Endothelial cell (in vitro differentiated cells): ENCODE measurements around the gene CDKL1. TPM values are rescaled to one million over a fixed set of nuclear protein-coding genes. Genes with fewer than 3 reads are reported as not detected.

ENCODE experiments used
- DNase-seq: peaks from one replicate; pipeline ENCODE4 v3.0.0; 2021; ENCODE audit warnings: low spot score
- H3K27ac Mint-ChIP-seq: one replicate; pipeline ENCODE4 v1.8.0; 2021; ENCODE audit warnings: mixed read lengths, inconsistent platforms; ENCODE audit not compliant: unreplicated experiment
- H3K27me3 Mint-ChIP-seq: one replicate; pipeline ENCODE4 v1.8.0; 2021; ENCODE audit warnings: mild to moderate bottlenecking, moderate library complexity, mixed read lengths, inconsistent platforms; ENCODE audit not compliant: unreplicated experiment
- H3K36me3 Mint-ChIP-seq: one replicate; pipeline ENCODE4 v1.8.0; 2021; ENCODE audit warnings: mild to moderate bottlenecking, low read depth, mixed read lengths, inconsistent platforms; ENCODE audit not compliant: unreplicated experiment
- H3K4me1 Mint-ChIP-seq: one replicate; pipeline ENCODE4 v1.8.0; 2021; ENCODE audit warnings: mild to moderate bottlenecking, mixed read lengths, inconsistent platforms; ENCODE audit not compliant: unreplicated experiment
- H3K4me3 Mint-ChIP-seq: one replicate; pipeline ENCODE4 v1.8.0; 2021; ENCODE audit warnings: mild to moderate bottlenecking, mixed read lengths, inconsistent platforms; ENCODE audit not compliant: unreplicated experiment
- H3K9me3 Mint-ChIP-seq: one replicate; pipeline ENCODE4 v1.8.0; 2021; ENCODE audit warnings: mixed read lengths, inconsistent platforms; ENCODE audit not compliant: unreplicated experiment
- total RNA-seq: library from RNA; stranded (reverse); fragmentation: NEBNext Ultra II Directional; extraction: Animal tissue kit (Norgen Biotek cat#: 25700); gene quantifications from one replicate; pipeline ENCODE4 v1.2.1, GENCODE V29; 2021; ENCODE audit not compliant: unreplicated experiment
- TF ChIP-seq, protein P1 (sequence below): fragments of 200-600 bp; sonication (generic); IDR thresholded peaks from one replicate; pipeline ENCODE4 v1.5.0; 2021; ENCODE audit warnings: antibody characterized with exemption; ENCODE audit not compliant: unreplicated experiment

Gene CDKL1
- total RNA-seq, 1 donor from 2014 or later: 19.0 TPM

DNA sequence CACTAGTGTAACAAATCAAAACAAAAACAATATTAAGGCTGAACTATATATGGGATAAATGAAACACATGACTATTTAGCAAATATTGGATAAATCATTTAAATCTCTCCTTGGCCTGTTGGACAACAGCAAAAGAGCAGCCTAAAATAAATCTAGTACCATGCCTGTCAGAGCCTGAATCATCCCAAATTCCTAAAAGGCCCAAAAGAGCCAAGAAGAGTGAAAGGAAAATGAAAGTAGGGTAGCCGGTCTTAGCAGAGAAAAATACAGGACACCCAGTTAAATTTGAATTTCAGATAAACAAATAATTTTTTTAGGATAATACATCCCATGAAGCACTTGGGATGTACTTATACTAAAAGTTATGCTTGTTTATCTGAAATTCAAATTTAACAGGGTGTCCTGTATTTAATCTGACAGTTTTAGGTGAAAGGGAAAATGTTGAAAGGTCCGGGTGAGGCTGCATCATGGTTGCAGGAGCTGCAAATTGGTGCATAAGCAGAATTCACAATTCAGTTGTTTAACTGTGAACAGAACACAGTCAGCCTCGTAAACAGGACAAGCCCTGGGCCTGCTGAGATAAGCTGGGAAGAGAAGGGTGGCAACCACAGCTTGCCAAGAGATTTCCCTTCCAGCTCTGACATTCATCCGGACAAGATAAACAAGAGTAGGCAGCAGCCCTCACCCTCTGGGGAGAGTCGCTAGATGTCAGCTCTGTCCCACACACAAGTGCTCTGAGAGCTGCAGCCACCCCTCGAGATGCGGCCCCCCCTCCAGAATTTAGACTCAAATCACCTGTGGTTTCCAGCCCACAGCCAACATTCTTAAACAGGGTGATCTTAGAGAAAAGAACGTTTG, 54.2 kb downstream of the CDKL1 start:
- no peak overlapping the region for H3K4me3 Mint-ChIP-seq
- peaks cover 59% of the 10 kb centered on the region for H3K4me1 Mint-ChIP-seq
- H3K27me3 Mint-ChIP-seq: peaks cover 6% of the 10 kb centered on the region
- TF ChIP-seq, protein P1, sequence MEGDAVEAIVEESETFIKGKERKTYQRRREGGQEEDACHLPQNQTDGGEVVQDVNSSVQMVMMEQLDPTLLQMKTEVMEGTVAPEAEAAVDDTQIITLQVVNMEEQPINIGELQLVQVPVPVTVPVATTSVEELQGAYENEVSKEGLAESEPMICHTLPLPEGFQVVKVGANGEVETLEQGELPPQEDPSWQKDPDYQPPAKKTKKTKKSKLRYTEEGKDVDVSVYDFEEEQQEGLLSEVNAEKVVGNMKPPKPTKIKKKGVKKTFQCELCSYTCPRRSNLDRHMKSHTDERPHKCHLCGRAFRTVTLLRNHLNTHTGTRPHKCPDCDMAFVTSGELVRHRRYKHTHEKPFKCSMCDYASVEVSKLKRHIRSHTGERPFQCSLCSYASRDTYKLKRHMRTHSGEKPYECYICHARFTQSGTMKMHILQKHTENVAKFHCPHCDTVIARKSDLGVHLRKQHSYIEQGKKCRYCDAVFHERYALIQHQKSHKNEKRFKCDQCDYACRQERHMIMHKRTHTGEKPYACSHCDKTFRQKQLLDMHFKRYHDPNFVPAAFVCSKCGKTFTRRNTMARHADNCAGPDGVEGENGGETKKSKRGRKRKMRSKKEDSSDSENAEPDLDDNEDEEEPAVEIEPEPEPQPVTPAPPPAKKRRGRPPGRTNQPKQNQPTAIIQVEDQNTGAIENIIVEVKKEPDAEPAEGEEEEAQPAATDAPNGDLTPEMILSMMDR: no peak
- DNase-seq: peak; percentile 20
- no peaks in the 10 kb centered on the region for H3K9me3 Mint-ChIP-seq
- H3K36me3 Mint-ChIP-seq: no peaks in the 10 kb centered on the region
- H3K27ac Mint-ChIP-seq: peak overlapping the region; percentile 88

GRCh38 chr14:50340963-50341362, 55.7 kb downstream of the CDKL1 start:
- TF ChIP-seq, protein P1: no peak
- peak overlapping the region; percentile 6 for H3K4me3 Mint-ChIP-seq
- peaks cover 57% of the 10 kb centered on the region for H3K4me1 Mint-ChIP-seq
- no peaks in the 10 kb centered on the region for H3K36me3 Mint-ChIP-seq
- no peaks in the 10 kb centered on the region for H3K9me3 Mint-ChIP-seq
- H3K27ac Mint-ChIP-seq: peak overlapping the region; percentile 22
- no peak for DNase-seq
- peaks cover 6% of the 10 kb centered on the region for H3K27me3 Mint-ChIP-seq

- peaks cover 60% of the 10 kb centered on the region for H3K4me1 Mint-ChIP-seq
- H3K36me3 Mint-ChIP-seq: no peaks in the 10 kb centered on the region
- H3K27ac Mint-ChIP-seq: peak overlapping the region; percentile 52
- H3K9me3 Mint-ChIP-seq: no peaks in the 10 kb centered on the region
- TF ChIP-seq, protein P1: no peak
- H3K4me3 Mint-ChIP-seq: no peak overlapping the region
- peaks cover 6% of the 10 kb centered on the region for H3K27me3 Mint-ChIP-seq
- DNase-seq: no peak
Measured at GRCh38 chr14:50340045-50340444, 56.6 kb downstream of the CDKL1 start.

- peaks cover 5% of the 10 kb centered on the region for H3K27me3 Mint-ChIP-seq
- H3K9me3 Mint-ChIP-seq: no peaks in the 10 kb centered on the region
- no peak for DNase-seq
- H3K4me1 Mint-ChIP-seq: peaks cover 61% of the 10 kb centered on the region
- TF ChIP-seq, protein P1: no peak
- H3K36me3 Mint-ChIP-seq: no peaks in the 10 kb centered on the region
- H3K27ac Mint-ChIP-seq: no peak overlapping the region
- H3K4me3 Mint-ChIP-seq: no peak overlapping the region
Measured at GRCh38 chr14:50339178-50339804, 57.4 kb downstream of the CDKL1 start.

- peaks cover 2% of the 10 kb centered on the region for H3K27me3 Mint-ChIP-seq
- DNase-seq: no peak
- no peak overlapping the region for H3K4me3 Mint-ChIP-seq
- TF ChIP-seq, protein P1: no peak
- H3K9me3 Mint-ChIP-seq: no peaks in the 10 kb centered on the region
- no peaks in the 10 kb centered on the region for H3K36me3 Mint-ChIP-seq
- peaks cover 56% of the 10 kb centered on the region for H3K4me1 Mint-ChIP-seq
- no peak overlapping the region for H3K27ac Mint-ChIP-seq
Measured at GRCh38 chr14:50338587-50338986, 58.1 kb downstream of the CDKL1 start.
